HepG2 (cell line): Measurements from ENCODE around the gene MAP3K14. TPM values are rescaled to one million over a fixed set of nuclear protein-coding genes. Genes with fewer than 3 reads are reported as not detected.
"Not testable (repeated sequence)": the region's sequence is repeated elsewhere in the genome, so short reads cannot be mapped to it uniquely, and the experiment has no call there.

Experiments
- ATAC-seq: fragments of 200-7000 bp; cut with Tn5 transposase; 3 replicates; pipeline ENCODE4 v1.9.1; 2020; ENCODE audit warnings: mild to moderate bottlenecking, moderate library complexity
- BruUV-seq: library from RNA; stranded (reverse); fragments of 400-500 nt; replicated peaks from 2 replicates; lab custom pipeline; 2021; lab: Mats Ljungman, UMichigan
- CTCF ChIA-PET: fragments of 300-600 bp; formaldehyde crosslinking; extraction: SDS; loops from one replicate; lab custom pipeline; 2021; ENCODE audit warnings: low total read pairs, inconsistent platforms, low intra/inter-chr PET ratio; lab: Yijun Ruan, JAX
- POLR2A ChIA-PET: fragments of 350-600 bp; sonication (Branson Sonifier 250); formaldehyde crosslinking; loops from one replicate; lab custom pipeline; 2020; ENCODE audit warnings: antibody characterized with exemption, inconsistent platforms; lab: Yijun Ruan, JAX
- DNase-seq: peaks from one replicate; pipeline ENCODE4 v3.0.0-alpha.2; 2015; ENCODE audit warnings: low spot score
- FAIRE-seq: peaks from 3 replicates; lab custom pipeline; 2011; peaks lifted over from hg19 to GRCh38; lab: Jason Lieb, UNC
- H2AFZ ChIP-seq: one replicate; pipeline ENCODE4 v1.6.1; 2011; ENCODE audit warnings: low read length, inconsistent platforms
- H3K27ac ChIP-seq: fragments of 300-600 bp; 3 replicates; pipeline ENCODE4 v1.8.0; 2011; ENCODE audit warnings: mixed run types, mild to moderate bottlenecking, mixed read lengths, low read length, inconsistent platforms; ENCODE audit not compliant: insufficient read depth; ENCODE audit errors: extremely low read length
- H3K27me3 ChIP-seq, 2 experiments: fragments of 200-600 bp in 1 of 2; 2 replicates in 1 of 2; 3 replicates in 1 of 2; pipeline versions ENCODE4 v1.6.0 to v1.8.0; 2011; ENCODE audit warnings: low read length in 2 of 2, mild to moderate bottlenecking in 2 of 2, moderate library complexity in 2 of 2, inconsistent platforms in 1 of 2; ENCODE audit not compliant: insufficient read depth in 2 of 2, control insufficient read depth in 1 of 2
- H3K36me3 ChIP-seq, 2 experiments: fragments of 200-600 bp in 1 of 2; replicated peaks in 1 of 2; 2 replicates in 1 of 2; 3 replicates in 1 of 2; pipeline versions ENCODE4 v1.5.1 to v1.8.0; 2011; ENCODE audit warnings: low read length in 2 of 2, inconsistent platforms in 1 of 2; ENCODE audit not compliant: insufficient read depth in 2 of 2, control insufficient read depth in 1 of 2
- H3K4me1 ChIP-seq: 2 replicates; pipeline ENCODE4 v1.5.1; 2012; ENCODE audit warnings: low read length, inconsistent platforms; ENCODE audit not compliant: insufficient read depth
- H3K4me2 ChIP-seq: 2 replicates; pipeline ENCODE4 v1.6.0; 2011; ENCODE audit warnings: low read depth, low read length, inconsistent platforms
- H3K4me3 ChIP-seq, 3 experiments: fragments of 200-600 bp in 1 of 3; sonication (generic), shearing (Covaris generic) in 1 of 3; replicated peaks in 1 of 3; 2 replicates each; pipeline ENCODE4 v1.5.1; 2011 to 2016; ENCODE audit warnings: low read length in 3 of 3, inconsistent platforms in 2 of 3, low read depth in 2 of 3, mild to moderate bottlenecking in 2 of 3, control low read depth in 1 of 3, mixed read lengths in 1 of 3; ENCODE audit not compliant: insufficient read depth in 1 of 3
- H3K79me2 ChIP-seq: one replicate; pipeline ENCODE4 v1.6.1; 2011; ENCODE audit warnings: low read length, inconsistent platforms; ENCODE audit not compliant: insufficient read depth
- H3K9ac ChIP-seq: 2 replicates; pipeline ENCODE4 v1.6.0; 2011; ENCODE audit warnings: mild to moderate bottlenecking, low read depth, low read length, inconsistent platforms; ENCODE audit not compliant: insufficient read depth
- H3K9me3 ChIP-seq: 2 replicates; pipeline ENCODE4 v1.5.1; 2012; ENCODE audit warnings: mild to moderate bottlenecking, low read length
- H4K20me1 ChIP-seq: 2 replicates; pipeline ENCODE4 v1.6.0; 2011; ENCODE audit warnings: inconsistent platforms, mild to moderate bottlenecking, low read length, moderate library complexity; ENCODE audit not compliant: insufficient read depth
- ADNP ChIP-seq: sonication (generic); formaldehyde crosslinking; IDR thresholded peaks from 2 replicates; pipeline ENCODE4 v1.4.0; 2020; ENCODE audit warnings: missing genetic modification reagents
- ATM ChIP-seq: fragments of 450-650 bp; IDR thresholded peaks from 2 replicates; pipeline ENCODE4 v1.7.1; 2017; ENCODE audit warnings: mild to moderate bottlenecking, borderline replicate concordance
- BCL6 ChIP-seq: IDR thresholded peaks from 2 replicates; pipeline ENCODE4 v1.6.1; 2016; ENCODE audit warnings: missing genetic modification reagents, missing compliant biosample characterization
- CBX2 ChIP-seq, 2 experiments: fragments of 200-600 bp in 1 of 2; sonication (generic); formaldehyde crosslinking in 1 of 2; IDR thresholded peaks; 2 replicates each; pipeline versions ENCODE4 v1.7.0 to v1.8.1; 2018 to 2022; ENCODE audit warnings: low read depth in 2 of 2, low read length in 1 of 2, mild to moderate bottlenecking in 1 of 2, missing genetic modification reagents in 1 of 2
- RNF219 ChIP-seq: sonication (generic); formaldehyde crosslinking; IDR thresholded peaks from 2 replicates; pipeline ENCODE4 v1.5.0; 2020; ENCODE audit warnings: mild to moderate bottlenecking, missing genetic modification reagents
- SP5 ChIP-seq: IDR thresholded peaks from 2 replicates; pipeline ENCODE4 v1.6.1; 2016; ENCODE audit warnings: low read depth, borderline replicate concordance
- TCF12 ChIP-seq, 2 experiments: fragments of 450-650 bp in 1 of 2; sonication (generic) in 1 of 2; formaldehyde crosslinking in 1 of 2; IDR thresholded peaks; 2 replicates each; pipeline versions ENCODE4 v1.6.1 to v1.8.0; 2017 to 2022; ENCODE audit warnings: antibody characterized with exemption in 1 of 2, mild to moderate bottlenecking in 1 of 2, missing genetic modification reagents in 1 of 2, moderate library complexity in 1 of 2
- TEAD3 ChIP-seq: optimal IDR thresholded peaks from 2 replicates; pipeline ENCODE3; 2016; ENCODE audit warnings: borderline replicate concordance
- THAP8 ChIP-seq: sonication (generic); formaldehyde crosslinking; IDR thresholded peaks from 2 replicates; pipeline ENCODE4 v1.5.1; 2020; ENCODE audit warnings: missing genetic modification reagents, mild to moderate bottlenecking, borderline replicate concordance
- ZBTB34 ChIP-seq: sonication (generic); formaldehyde crosslinking; IDR thresholded peaks from 2 replicates; pipeline ENCODE4 v1.8.0; 2022; ENCODE audit warnings: mild to moderate bottlenecking, missing genetic modification reagents
- ZNF496 ChIP-seq: sonication (generic); formaldehyde crosslinking; IDR thresholded peaks from 2 replicates; pipeline ENCODE4 v1.8.1; 2023; ENCODE audit warnings: mild to moderate bottlenecking, moderate library complexity, missing genetic modification reagents; ENCODE audit not compliant: insufficient replicate concordance
- ZNF563 ChIP-seq: sonication (generic); formaldehyde crosslinking; IDR thresholded peaks from 2 replicates; pipeline ENCODE4 v1.8.0; 2022; ENCODE audit warnings: mild to moderate bottlenecking, moderate library complexity, missing genetic modification reagents
- ZNF784 ChIP-seq: sonication (generic); formaldehyde crosslinking; IDR thresholded peaks from 2 replicates; pipeline ENCODE4 v1.5.1; 2020; ENCODE audit warnings: missing genetic modification reagents, mild to moderate bottlenecking, borderline replicate concordance
- WGBS: methylation state at CpG from one replicate; pipeline ENCODE4 v1.1.6; 2017; ENCODE audit warnings: low lambda C conversion rate; 5-methylcytosine and 5-hydroxymethylcytosine counted together
- in situ Hi-C: cut with HindIII; loops from 2 replicates; pipeline ENCODE4 v1.10.0; 2017; ENCODE audit warnings: low pct_unique_long_range_greater_than_20kb; ENCODE audit not compliant: extremely low pct_ligation_motif_present
- intact Hi-C: fragments of 100-400 bp; cut with micrococcal nuclease; formaldehyde crosslinking; loops from one replicate; pipeline ENCODE4 v1.10.0; 2022; ENCODE audit not compliant: unreplicated experiment
- polyA plus RNA-seq, 8 experiments: library from polyadenylated mRNA; depleted of rRNA in 3 of 8; stranded (reverse) in 7 of 8; unstranded in 1 of 8; fragments of >200 nt; fragmentation: Illumina TruSeq in 4 of 8; extraction: Trizol in 4 of 8; gene quantifications; 2 replicates each; pipeline versions ENCODE4 v1.2.1 to v1.2.3, GENCODE V29; 2011 to 2016; ENCODE audit warnings: low read depth in 4 of 8, missing spikeins in 1 of 8, mixed read lengths in 1 of 8; ENCODE audit not compliant: insufficient read depth in 1 of 8
- total RNA-seq, 5 experiments: library from RNA; depleted of rRNA; stranded (reverse); fragments of >200 nt; fragmentation: Illumina TruSeq; extraction: Trizol; gene quantifications; 2 replicates each; pipeline ENCODE4 v1.2.3, GENCODE V29; 2016; ENCODE audit warnings: low read depth in 1 of 5

MAP3K14 gene
- total and polyA plus RNA-seq, 2 of the 13 experiments (the other 11 are each of a cell fraction or from before 2014, with no cell fraction given): 2.6 TPM

GRCh38 chr17:45253237-45253636, 63.6 kb downstream of the MAP3K14 start:
- POLR2A ChIA-PET: not testable (repeated sequence)

GRCh38 chr17:45251931-45252330, 64.9 kb downstream of the MAP3K14 start:
- WGBS: 85% methylated on average over 7 of the region's 7 CpGs
- no peak for TF ChIP-seq ADNP (CRISPR knock-in tag)
- no peak for TF ChIP-seq THAP8 (CRISPR knock-in tag)
- no peak for TF ChIP-seq CBX2 (IDR thresholded peaks at IDR 0.05; ENCODE audit: low read depth, low read length)
- TF ChIP-seq CBX2 (CRISPR knock-in tag; IDR thresholded peaks at IDR 0.05; ENCODE audit: low read depth): no peak
- TF ChIP-seq SP5 (CRISPR knock-in tag): no peak
- TF ChIP-seq RNF219: no peak
- TF ChIP-seq BCL6 (CRISPR knock-in tag): no peak
- TF ChIP-seq TCF12 (IDR thresholded peaks at IDR 0.05): no peak
- no peak for TF ChIP-seq TCF12 (CRISPR knock-in tag; IDR thresholded peaks at IDR 0.05)
- TF ChIP-seq ZBTB34 (CRISPR knock-in tag): no peak
- TF ChIP-seq ZNF784 (CRISPR knock-in tag): no peak
- no peak for TF ChIP-seq TEAD3 (CRISPR knock-in tag)
- no peak for TF ChIP-seq ZNF496 (CRISPR knock-in tag)
- no peak for TF ChIP-seq ATM

More at GRCh38 chr17:45253237-45253636, 63.6 kb downstream of the MAP3K14 start:
- H3K27ac ChIP-seq, H2AFZ ChIP-seq, H3K9ac ChIP-seq, H4K20me1 ChIP-seq, H3K36me3 ChIP-seq, H3K79me2 ChIP-seq, CTCF ChIA-PET, H3K4me2 ChIP-seq, H3K4me3 ChIP-seq, intact Hi-C loops, in situ Hi-C loops, BruUV-seq, H3K9me3 ChIP-seq, H3K4me1 ChIP-seq, DNase-seq, ATAC-seq, FAIRE-seq: not testable (repeated sequence)
- WGBS: 62% methylated on average over 7 of the region's 7 CpGs
- TF ChIP-seq ZNF563 (CRISPR knock-in tag): 0 out of 2 replicates have a peak, but pooled peaks have one; percentile 28
- peaks cover 0 to 28% of the 10 kb centered on the region in 2 experiments; a peak in 2 of 5 replicates for H3K27me3 ChIP-seq

More at GRCh38 chr17:45251931-45252330, 64.9 kb downstream of the MAP3K14 start:
- ATAC-seq: no peak
- Histone ChIP-seq H3K9ac (no peak overlapping the region), H2AFZ (no peak overlapping the region), H3K27ac (no peak overlapping the region), H3K4me2 (no peak overlapping the region), H4K20me1 (no peaks in the 10 kb centered on the region), H3K79me2 (no peaks in the 10 kb centered on the region), H3K9me3 (no peaks in the 10 kb centered on the region), H3K36me3 (no peaks in the 10 kb centered on the region), H3K27me3 (peaks cover 0 to 17% of the 10 kb centered on the region in 2 experiments; a peak in 2 of 5 replicates), H3K4me1 (0 out of 2 replicates have a peak, but pooled peaks cover 9% of the 10 kb centered on the region), H3K4me3 (no peak overlapping the region)
- intact Hi-C loops (no loop called here), in situ Hi-C loops (no loop called here)
- BruUV-seq: no TSS peak
- POLR2A ChIA-PET: no interaction called here
- no peak for FAIRE-seq
- no peak for DNase-seq
- CTCF ChIA-PET: no interaction called here
